ENCODE data around the gene C1D. TPM values are rescaled to one million over a fixed set of nuclear protein-coding genes. Genes with fewer than 3 reads are reported as not detected.

The C1D gene, protein sequence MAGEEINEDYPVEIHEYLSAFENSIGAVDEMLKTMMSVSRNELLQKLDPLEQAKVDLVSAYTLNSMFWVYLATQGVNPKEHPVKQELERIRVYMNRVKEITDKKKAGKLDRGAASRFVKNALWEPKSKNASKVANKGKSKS
- total RNA-seq (2014; rRNA removed; shearing (Covaris generic)): 36.1 and 43.7 TPM in 2 replicates
- 41.4 and 56.1 TPM in 2 replicates for polyA plus RNA-seq (2015; cell fraction: cytosol; rRNA removed)
- 18.9 and 28.0 TPM in 2 replicates for polyA plus RNA-seq (2015; cell fraction: nucleus; rRNA removed)

DNA sequence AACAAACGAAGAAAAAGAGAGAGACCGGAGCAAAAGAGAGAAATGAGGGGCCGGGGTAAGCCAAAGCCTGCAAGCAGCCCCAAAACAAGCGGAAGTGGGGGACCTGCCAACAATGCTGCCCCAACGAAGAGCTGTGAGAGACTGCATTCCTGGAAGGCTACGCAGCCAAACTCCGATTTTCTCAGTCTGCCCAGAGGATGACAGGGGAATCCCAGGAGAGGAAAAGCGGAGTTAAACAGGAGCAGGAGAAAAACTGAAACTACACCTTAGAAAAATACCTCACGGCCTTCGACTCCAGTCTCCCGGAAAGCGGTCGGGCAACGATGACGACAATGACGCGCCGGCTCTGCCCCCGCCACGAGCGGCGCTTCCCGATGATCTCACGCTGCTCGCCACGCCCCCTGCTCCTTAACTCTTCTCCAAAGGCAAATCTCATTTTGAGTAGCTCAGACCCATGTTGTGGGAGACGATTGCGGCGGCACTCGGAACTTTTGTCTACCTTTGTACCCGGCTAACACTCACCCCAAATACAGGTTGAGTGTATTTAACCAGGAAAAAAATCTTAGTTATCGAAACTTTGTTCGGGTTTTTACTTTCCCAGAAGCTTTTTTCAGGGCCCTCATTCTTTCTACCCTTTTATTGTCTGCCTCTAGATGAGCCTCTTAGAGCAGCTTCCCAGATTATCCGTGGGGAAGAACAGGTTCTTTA lies at the start of gene C1D:
Gene C1D, minus strand, starts transcription at position 325 of the 708 bp plus-strand sequence. CDS start 15,694 bp downstream, outside the sequence.
- peak; percentile 93 for DNase-seq (ENCODE audit: low read depth, low spot score)
- in situ Hi-C loops (cut with HindIII; ENCODE audit: low pct_unique_long_range_greater_than_20kb, low sequenced_read_pairs): no loop called here

DNA sequence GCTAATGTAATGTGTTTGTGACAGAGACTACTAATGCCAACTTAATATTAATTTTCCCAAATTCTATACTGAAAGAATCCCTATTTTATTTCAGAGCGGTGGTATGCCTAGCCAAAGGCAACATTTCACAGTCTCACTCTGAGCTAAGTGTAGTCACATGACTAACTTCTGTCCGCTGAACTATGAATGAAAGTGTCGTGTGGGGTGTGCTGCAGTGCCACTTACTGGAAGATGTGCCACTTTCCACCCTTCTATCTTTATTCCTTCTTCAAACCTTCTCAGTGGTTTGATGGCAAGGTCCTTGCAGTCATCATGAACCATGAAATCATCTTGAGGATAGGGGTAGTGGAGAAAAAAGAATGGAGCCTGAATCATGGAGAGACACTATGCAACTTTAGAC lies 47.3 kb upstream of the C1D start:
- peak; percentile 72 for DNase-seq (ENCODE audit: low read depth, low spot score)
- in situ Hi-C loops (cut with HindIII; ENCODE audit: low pct_unique_long_range_greater_than_20kb, low sequenced_read_pairs): no loop called here

GRCh38 chr2:68108120-68108519 lies 45.3 kb upstream of the C1D start:
- in situ Hi-C loops (cut with HindIII; ENCODE audit: low pct_unique_long_range_greater_than_20kb, low sequenced_read_pairs): loop anchor here (5.0 kb wide), 1 partner anchor 184 kb away; no protein-coding TSS in a partner anchor
- DNase-seq (ENCODE audit: low read depth, low spot score): no peak

DNA sequence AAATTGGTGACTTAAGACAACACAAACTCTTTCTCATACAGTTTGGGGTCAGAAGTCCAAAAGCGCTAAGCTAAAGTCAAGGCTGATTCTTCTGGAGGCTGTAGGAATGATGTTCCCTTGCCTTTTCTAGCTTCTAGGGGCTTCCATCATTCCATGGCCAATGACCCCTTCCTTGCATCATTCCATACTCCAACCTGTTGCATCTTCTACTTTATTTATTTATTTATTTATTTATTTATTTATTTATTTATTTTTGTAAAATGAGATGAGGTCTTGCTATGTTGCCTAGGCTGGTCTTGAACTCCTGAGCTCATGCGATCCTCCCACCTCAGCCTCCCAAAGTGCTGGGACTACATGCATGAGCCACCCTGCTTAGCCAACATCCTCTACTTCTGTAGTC lies 44.7 kb upstream of the C1D start:
- in situ Hi-C loops (cut with HindIII; ENCODE audit: low pct_unique_long_range_greater_than_20kb, low sequenced_read_pairs): loop anchor here (5.0 kb wide), 1 partner anchor 185 kb away; no protein-coding TSS in a partner anchor
- no peak for DNase-seq (ENCODE audit: low read depth, low spot score)

- no peak for DNase-seq (ENCODE audit: low read depth, low spot score)
Observed at GRCh38 chr2:68104111-68104835, 41.5 kb upstream of the C1D start.

DNA sequence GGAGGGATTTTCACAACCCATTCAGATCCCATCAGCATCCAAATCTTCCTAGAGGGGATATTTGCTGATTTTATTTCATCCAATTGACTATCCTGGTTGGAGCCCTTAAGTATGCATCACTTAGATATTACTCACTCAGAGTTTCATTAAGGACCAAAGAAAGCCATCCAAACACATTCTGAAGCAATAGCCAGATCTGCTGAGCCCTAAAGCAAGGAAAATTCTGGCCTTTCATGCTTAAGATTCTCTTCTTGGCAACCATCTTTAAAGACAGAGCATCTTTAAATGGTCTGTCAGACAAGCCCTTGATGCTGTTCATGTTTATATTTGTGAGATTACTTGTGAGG lies 40.9 kb upstream of the C1D start:
- no peak for DNase-seq (ENCODE audit: low read depth, low spot score)
- in situ Hi-C loops (cut with HindIII; ENCODE audit: low pct_unique_long_range_greater_than_20kb, low sequenced_read_pairs): no loop called here

More at GRCh38 chr2:68104111-68104835, 41.5 kb upstream of the C1D start:
- in situ Hi-C loops (cut with HindIII; ENCODE audit: low pct_unique_long_range_greater_than_20kb, low sequenced_read_pairs): no loop called here

- in situ Hi-C loops (cut with HindIII; ENCODE audit: low pct_unique_long_range_greater_than_20kb, low sequenced_read_pairs): no loop called here
- no peak for DNase-seq (ENCODE audit: low read depth, low spot score)
Observed at GRCh38 chr2:68103030-68103708, 40.4 kb upstream of the C1D start.

DNA sequence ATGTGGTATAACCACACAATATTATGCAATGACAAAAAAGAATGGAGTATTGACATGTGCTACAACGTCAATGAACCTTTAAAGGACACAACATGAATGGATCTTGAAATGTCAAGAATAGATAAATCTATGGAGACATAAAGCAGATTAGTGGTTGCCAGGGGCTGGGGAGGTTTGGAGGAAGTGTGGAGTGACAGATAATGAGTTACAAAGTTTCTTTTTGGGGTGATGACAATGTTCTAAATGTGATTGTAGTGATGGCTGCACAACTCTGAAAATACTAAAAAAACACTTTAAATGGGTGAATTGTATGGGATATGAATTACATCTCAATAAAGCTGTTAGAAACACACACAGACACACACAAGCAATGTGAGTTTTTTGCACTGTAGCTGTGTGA lies 37.4 kb upstream of the C1D start:
- in situ Hi-C loops (cut with HindIII; ENCODE audit: low pct_unique_long_range_greater_than_20kb, low sequenced_read_pairs): no loop called here
- peak; percentile 29 for DNase-seq (ENCODE audit: low read depth, low spot score)

GRCh38 chr2:68099260-68099659 lies 36.5 kb upstream of the C1D start:
- in situ Hi-C loops (cut with HindIII; ENCODE audit: low pct_unique_long_range_greater_than_20kb, low sequenced_read_pairs): no loop called here
- no peak for DNase-seq (ENCODE audit: low read depth, low spot score)

DNA sequence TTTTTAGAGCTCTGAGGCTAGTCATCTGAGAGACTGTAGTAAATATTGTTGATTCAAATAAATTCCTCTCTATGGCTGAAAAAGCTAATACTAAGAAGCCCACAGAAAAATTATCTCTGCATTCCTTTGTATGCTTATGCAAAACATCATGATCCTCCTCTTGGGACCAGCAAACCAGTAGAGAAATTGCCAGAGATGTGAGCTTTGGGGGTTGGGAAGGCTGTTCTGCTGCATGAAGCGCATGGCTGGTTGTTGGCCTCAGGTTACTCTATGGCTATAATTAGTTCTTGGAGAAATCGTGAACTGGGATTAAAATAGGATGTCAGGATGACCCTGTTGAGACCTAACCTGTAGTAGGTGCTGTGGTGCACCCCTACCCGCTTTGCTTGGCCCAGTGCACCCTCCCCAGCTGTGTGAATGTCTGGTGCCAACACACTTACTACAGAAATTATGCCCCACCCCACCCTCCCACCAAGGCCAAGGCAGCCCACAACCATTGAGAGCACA lies 35.5 kb upstream of the C1D start:
- no peak for DNase-seq (ENCODE audit: low read depth, low spot score)
- in situ Hi-C loops (cut with HindIII; ENCODE audit: low pct_unique_long_range_greater_than_20kb, low sequenced_read_pairs): no loop called here

- no peak for DNase-seq (ENCODE audit: low read depth, low spot score)
- in situ Hi-C loops (cut with HindIII; ENCODE audit: low pct_unique_long_range_greater_than_20kb, low sequenced_read_pairs): no loop called here
Observed at GRCh38 chr2:68094111-68094510, 31.3 kb upstream of the C1D start.

- in situ Hi-C loops (cut with HindIII; ENCODE audit: low pct_unique_long_range_greater_than_20kb, low sequenced_read_pairs): no loop called here
- no peak for DNase-seq (ENCODE audit: low read depth, low spot score)
Observed at GRCh38 chr2:68093634-68094033, 30.8 kb upstream of the C1D start.

DNA sequence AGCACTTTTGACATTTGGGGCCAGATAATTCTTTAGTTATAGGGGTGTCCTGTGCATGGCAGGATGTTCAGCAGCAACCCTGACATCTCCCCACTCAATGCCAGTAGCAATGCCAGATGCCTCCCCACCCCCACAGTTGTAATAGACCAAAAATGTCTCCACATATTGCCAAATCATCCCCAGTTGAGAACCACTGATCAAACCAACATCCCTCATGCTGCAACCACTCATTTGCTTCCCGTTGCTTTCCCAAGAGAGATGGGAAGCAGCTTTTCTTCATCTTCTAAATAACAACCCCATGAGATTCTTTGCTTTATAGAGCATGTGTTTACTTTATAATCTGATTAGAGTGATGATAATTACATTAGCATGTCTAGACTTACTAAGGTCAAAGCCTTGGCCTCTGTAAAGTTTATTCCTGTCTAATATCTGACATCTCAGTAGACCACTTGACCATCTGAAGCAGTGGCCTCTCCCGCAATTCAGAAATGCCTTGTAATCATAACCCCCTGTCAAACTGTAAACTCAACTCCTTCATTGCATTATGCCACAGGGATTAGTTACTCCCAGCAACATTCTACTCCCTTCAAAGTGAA lies 28.7 kb upstream of the C1D start:
- in situ Hi-C loops (cut with HindIII; ENCODE audit: low pct_unique_long_range_greater_than_20kb, low sequenced_read_pairs): no loop called here

DNA sequence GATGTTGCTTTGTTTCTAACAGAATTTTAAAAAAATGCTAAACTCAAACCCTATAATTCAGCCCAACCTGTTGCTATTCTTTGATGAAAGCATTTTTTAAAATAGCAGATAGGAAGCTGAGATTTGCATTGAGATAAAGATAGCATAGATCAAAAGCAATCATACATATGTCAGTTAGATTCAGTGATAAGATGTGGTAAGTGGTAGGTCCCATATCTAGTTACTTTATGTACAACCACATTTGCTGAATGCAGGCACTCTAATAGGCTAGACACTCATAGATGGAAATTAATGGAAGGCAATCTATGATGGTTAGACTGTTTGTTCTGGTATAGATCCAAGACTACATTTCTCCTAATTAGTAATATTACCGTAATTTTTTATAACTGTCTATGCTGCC lies 27.2 kb upstream of the C1D start:
- DNase-seq (ENCODE audit: low read depth, low spot score): no peak
- in situ Hi-C loops (cut with HindIII; ENCODE audit: low pct_unique_long_range_greater_than_20kb, low sequenced_read_pairs): no loop called here

More for the DNA sequence above, 28.7 kb upstream of the C1D start:
- DNase-seq (ENCODE audit: low read depth, low spot score): no peak

GRCh38 chr2:68088940-68089339 lies 26.1 kb upstream of the C1D start:
- DNase-seq (ENCODE audit: low read depth, low spot score): no peak
- in situ Hi-C loops (cut with HindIII; ENCODE audit: low pct_unique_long_range_greater_than_20kb, low sequenced_read_pairs): no loop called here

GRCh38 chr2:68086166-68086565 lies 23.4 kb upstream of the C1D start:
- in situ Hi-C loops (cut with HindIII; ENCODE audit: low pct_unique_long_range_greater_than_20kb, low sequenced_read_pairs): no loop called here
- no peak for DNase-seq (ENCODE audit: low read depth, low spot score)

- no peak for DNase-seq (ENCODE audit: low read depth, low spot score)
- in situ Hi-C loops (cut with HindIII; ENCODE audit: low pct_unique_long_range_greater_than_20kb, low sequenced_read_pairs): no loop called here
Observed at GRCh38 chr2:68083346-68083745, 20.5 kb upstream of the C1D start.
